Measurements from ENCODE around the gene MCUB. TPM values are rescaled to one million over a fixed set of nuclear protein-coding genes. Genes with fewer than 3 reads are reported as not detected.

Gene MCUB
- total RNA-seq, 1 experiment from 2014 or later, result 18.6 TPM

DNA sequence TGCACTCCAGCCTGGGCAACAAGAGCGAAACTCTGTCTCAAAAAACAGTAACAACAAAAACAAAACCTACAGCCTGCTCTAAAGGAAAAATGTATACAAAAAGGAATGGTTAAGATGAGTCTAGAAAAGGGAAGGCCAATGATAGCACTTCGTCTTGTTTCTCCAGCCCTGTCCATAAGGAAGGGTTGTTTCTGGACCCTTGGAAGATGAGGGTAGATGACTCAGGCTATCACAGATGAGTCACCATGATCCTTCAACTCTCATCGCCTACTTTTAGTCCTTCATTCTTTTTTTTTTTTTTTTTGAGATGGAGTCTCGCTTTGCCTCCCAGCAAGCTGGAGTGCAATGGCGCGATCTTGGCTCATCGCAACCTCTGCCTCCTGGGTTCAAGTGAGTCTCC is 161.0 kb downstream of the MCUB start:
- H3K4me2 ChIP-seq (ENCODE audit: low read length), result peak overlapping the region; percentile 29
- peaks cover 64% of the 10 kb centered on the region for H3K79me2 ChIP-seq (ENCODE audit: insufficient read depth, low read length)
- intact Hi-C loops (cut with micrococcal nuclease), result no loop called here
- ATAC-seq (0 out of 2 replicates have a peak, but pooled peaks have one; percentile 42), DNase-seq (ENCODE audit: low read depth, low spot score) (no peak)
- peaks cover 0 to 18% of the 10 kb centered on the region in 2 experiments; a peak in 2 of 4 replicates for H3K4me1 ChIP-seq (ENCODE audit: control insufficient read depth in 1 of 2, insufficient read depth in 2 of 2, low read length in 2 of 2)
- peak; percentile 46; the same call in 1 of the 2 replicates for TF ChIP-seq JUND (IDR thresholded peaks at IDR 0.05)
- TF ChIP-seq SRF (IDR thresholded peaks at IDR 0.05; ENCODE audit: low read depth), result no peak
- peak; percentile 59 for TF ChIP-seq FOSL1 (IDR thresholded peaks at IDR 0.05; ENCODE audit: low read depth)
- ChIA-PET RAD21 (ENCODE audit: low non-redundant PET in 1 of 2, low total read pairs in 2 of 2, uncharacterized antibody in 2 of 2, unreplicated experiment in 2 of 2) (no interaction called here), POLR2A (no interaction called here), CTCF (no interaction called here)
- H3K9me2 ChIP-seq (ENCODE audit: insufficient read depth), result no peaks in the 10 kb centered on the region
- H3K9ac ChIP-seq (ENCODE audit: low read length), result no peak overlapping the region
- H2AFZ ChIP-seq (ENCODE audit: low read depth, low read length, poor library complexity, severe bottlenecking), result no peak overlapping the region
- H4K20me1 ChIP-seq (ENCODE audit: insufficient read depth), result 0 out of 2 replicates have a peak, but pooled peaks cover 4% of the 10 kb centered on the region
- BruUV-seq (replicated peaks), result no TSS peak
- peaks cover 6 to 15% of the 10 kb centered on the region in 2 experiments for H3K36me3 ChIP-seq (ENCODE audit: control insufficient read depth in 1 of 2, insufficient read depth in 2 of 2, low read length in 2 of 2)
- no peak overlapping the region for H3K4me3 ChIP-seq (replicated peaks in 1 of 2; ENCODE audit: low read depth in 1 of 2, low read length in 2 of 2)
- no peaks in the 10 kb centered on the region for H3K27me3 ChIP-seq (ENCODE audit: insufficient read depth, low read length)
- H3K9me3 ChIP-seq (ENCODE audit: control insufficient read depth in 1 of 2, insufficient read depth in 1 of 2, low read depth in 1 of 2, low read length in 2 of 2), result no peaks in the 10 kb centered on the region
- no peak overlapping the region for H3K27ac ChIP-seq (ENCODE audit: low read depth, low read length)

DNA sequence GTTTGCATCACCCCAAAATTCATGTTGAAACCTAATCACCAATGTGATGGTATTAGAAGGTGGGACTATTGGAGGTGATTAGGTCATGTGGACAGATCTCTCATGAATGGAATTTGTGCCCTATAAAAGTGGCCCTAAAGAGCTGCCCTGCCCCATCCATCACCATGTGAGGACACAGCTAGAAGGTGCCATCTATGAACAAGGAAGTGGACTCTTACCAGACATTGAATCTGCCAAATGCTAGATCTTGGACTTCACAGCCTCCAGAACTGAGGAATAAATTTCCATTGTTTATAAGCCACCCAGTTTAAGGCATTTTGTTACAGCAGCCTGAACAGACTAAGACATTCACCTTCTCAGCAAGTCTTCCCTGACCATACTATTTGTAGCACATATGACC is 162.3 kb downstream of the MCUB start:
- H3K4me1 ChIP-seq (ENCODE audit: control insufficient read depth in 1 of 2, insufficient read depth in 2 of 2, low read length in 2 of 2), result peaks cover 0 to 18% of the 10 kb centered on the region in 2 experiments; a peak in 2 of 4 replicates
- H3K27me3 ChIP-seq (ENCODE audit: insufficient read depth, low read length), result no peaks in the 10 kb centered on the region
- DNase-seq (ENCODE audit: low read depth, low spot score) (no peak), ATAC-seq (no peak)
- no peaks in the 10 kb centered on the region for H3K9me2 ChIP-seq (ENCODE audit: insufficient read depth)
- intact Hi-C loops (cut with micrococcal nuclease), result no loop called here
- H3K4me3 ChIP-seq (replicated peaks in 1 of 2; ENCODE audit: low read depth in 1 of 2, low read length in 2 of 2), result no peak overlapping the region
- H3K79me2 ChIP-seq (ENCODE audit: insufficient read depth, low read length), result peaks cover 75% of the 10 kb centered on the region
- H4K20me1 ChIP-seq (ENCODE audit: insufficient read depth), result 0 out of 2 replicates have a peak, but pooled peaks cover 4% of the 10 kb centered on the region
- peaks cover 1 to 2% of the 10 kb centered on the region in 2 experiments; a peak in 2 of 4 replicates for H3K36me3 ChIP-seq (ENCODE audit: control insufficient read depth in 1 of 2, insufficient read depth in 2 of 2, low read length in 2 of 2)
- no peaks in the 10 kb centered on the region for H3K9me3 ChIP-seq (ENCODE audit: control insufficient read depth in 1 of 2, insufficient read depth in 1 of 2, low read depth in 1 of 2, low read length in 2 of 2)
- ChIA-PET RAD21 (ENCODE audit: low non-redundant PET in 1 of 2, low total read pairs in 2 of 2, uncharacterized antibody in 2 of 2, unreplicated experiment in 2 of 2) (no interaction called here), CTCF (no interaction called here), POLR2A (no interaction called here)
- BruUV-seq (replicated peaks), result no TSS peak
- no peak overlapping the region for H2AFZ ChIP-seq (ENCODE audit: low read depth, low read length, poor library complexity, severe bottlenecking)
- H3K27ac ChIP-seq (ENCODE audit: low read depth, low read length), result no peak overlapping the region
- H3K4me2 ChIP-seq (ENCODE audit: low read length), result no peak overlapping the region
- H3K9ac ChIP-seq (ENCODE audit: low read length), result no peak overlapping the region
- TF ChIP-seq SP1 (IDR thresholded peaks at IDR 0.05; ENCODE audit: low read depth) (no peak), CBX3 (IDR thresholded peaks at IDR 0.05; ENCODE audit: low read depth) (no peak), TCF7L2 (IDR thresholded peaks at IDR 0.05; ENCODE audit: borderline replicate concordance, extremely low read depth, insufficient read depth, insufficient read length) (no peak), SRF (IDR thresholded peaks at IDR 0.05; ENCODE audit: low read depth) (no peak), SIN3A (IDR thresholded peaks at IDR 0.05; ENCODE audit: low read depth) (no peak), YY1 (IDR thresholded peaks at IDR 0.05; ENCODE audit: extremely low read depth, insufficient replicate concordance, low read depth, low read length) (no peak), JUND (IDR thresholded peaks at IDR 0.05) (no peak), POLR2AphosphoS5 (IDR thresholded peaks at IDR 0.05; ENCODE audit: low read depth, low read length) (no peak), EZH2 (IDR thresholded peaks at IDR 0.05) (no peak), ZFX (IDR thresholded peaks at IDR 0.05) (no peak), ELF1 (IDR thresholded peaks at IDR 0.05; ENCODE audit: borderline replicate concordance, low read depth) (no peak)
- TF ChIP-seq, protein P1, sequence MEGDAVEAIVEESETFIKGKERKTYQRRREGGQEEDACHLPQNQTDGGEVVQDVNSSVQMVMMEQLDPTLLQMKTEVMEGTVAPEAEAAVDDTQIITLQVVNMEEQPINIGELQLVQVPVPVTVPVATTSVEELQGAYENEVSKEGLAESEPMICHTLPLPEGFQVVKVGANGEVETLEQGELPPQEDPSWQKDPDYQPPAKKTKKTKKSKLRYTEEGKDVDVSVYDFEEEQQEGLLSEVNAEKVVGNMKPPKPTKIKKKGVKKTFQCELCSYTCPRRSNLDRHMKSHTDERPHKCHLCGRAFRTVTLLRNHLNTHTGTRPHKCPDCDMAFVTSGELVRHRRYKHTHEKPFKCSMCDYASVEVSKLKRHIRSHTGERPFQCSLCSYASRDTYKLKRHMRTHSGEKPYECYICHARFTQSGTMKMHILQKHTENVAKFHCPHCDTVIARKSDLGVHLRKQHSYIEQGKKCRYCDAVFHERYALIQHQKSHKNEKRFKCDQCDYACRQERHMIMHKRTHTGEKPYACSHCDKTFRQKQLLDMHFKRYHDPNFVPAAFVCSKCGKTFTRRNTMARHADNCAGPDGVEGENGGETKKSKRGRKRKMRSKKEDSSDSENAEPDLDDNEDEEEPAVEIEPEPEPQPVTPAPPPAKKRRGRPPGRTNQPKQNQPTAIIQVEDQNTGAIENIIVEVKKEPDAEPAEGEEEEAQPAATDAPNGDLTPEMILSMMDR (IDR thresholded peaks at IDR 0.05 in 2 of 3, conservative IDR thresholded peaks at IDR 0.05 in 1 of 3; ENCODE audit: borderline replicate concordance in 1 of 3, insufficient read depth in 1 of 3, low read depth in 2 of 3, low read length in 2 of 3), result no peak
- TF ChIP-seq, protein P2, sequence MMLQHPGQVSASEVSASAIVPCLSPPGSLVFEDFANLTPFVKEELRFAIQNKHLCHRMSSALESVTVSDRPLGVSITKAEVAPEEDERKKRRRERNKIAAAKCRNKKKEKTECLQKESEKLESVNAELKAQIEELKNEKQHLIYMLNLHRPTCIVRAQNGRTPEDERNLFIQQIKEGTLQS (IDR thresholded peaks at IDR 0.05), result no peak
- TF ChIP-seq, protein P3, sequence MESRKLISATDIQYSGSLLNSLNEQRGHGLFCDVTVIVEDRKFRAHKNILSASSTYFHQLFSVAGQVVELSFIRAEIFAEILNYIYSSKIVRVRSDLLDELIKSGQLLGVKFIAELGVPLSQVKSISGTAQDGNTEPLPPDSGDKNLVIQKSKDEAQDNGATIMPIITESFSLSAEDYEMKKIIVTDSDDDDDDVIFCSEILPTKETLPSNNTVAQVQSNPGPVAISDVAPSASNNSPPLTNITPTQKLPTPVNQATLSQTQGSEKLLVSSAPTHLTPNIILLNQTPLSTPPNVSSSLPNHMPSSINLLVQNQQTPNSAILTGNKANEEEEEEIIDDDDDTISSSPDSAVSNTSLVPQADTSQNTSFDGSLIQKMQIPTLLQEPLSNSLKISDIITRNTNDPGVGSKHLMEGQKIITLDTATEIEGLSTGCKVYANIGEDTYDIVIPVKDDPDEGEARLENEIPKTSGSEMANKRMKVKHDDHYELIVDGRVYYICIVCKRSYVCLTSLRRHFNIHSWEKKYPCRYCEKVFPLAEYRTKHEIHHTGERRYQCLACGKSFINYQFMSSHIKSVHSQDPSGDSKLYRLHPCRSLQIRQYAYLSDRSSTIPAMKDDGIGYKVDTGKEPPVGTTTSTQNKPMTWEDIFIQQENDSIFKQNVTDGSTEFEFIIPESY (IDR thresholded peaks at IDR 0.05; ENCODE audit: extremely low read depth, insufficient replicate concordance, low read length), result no peak
- TF ChIP-seq, protein P4, sequence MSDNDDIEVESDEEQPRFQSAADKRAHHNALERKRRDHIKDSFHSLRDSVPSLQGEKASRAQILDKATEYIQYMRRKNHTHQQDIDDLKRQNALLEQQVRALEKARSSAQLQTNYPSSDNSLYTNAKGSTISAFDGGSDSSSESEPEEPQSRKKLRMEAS (IDR thresholded peaks at IDR 0.05), result no peak
